HEK293 (cell line): ENCODE measurements around the gene ALDH2.

Experiments
- CTCF ChIA-PET: fragments of 350-600 bp; formaldehyde crosslinking; extraction: SDS; loops from one replicate; lab custom pipeline; 2021; ENCODE audit warnings: antibody characterized with exemption; lab: Yijun Ruan, JAX
- POLR2A ChIA-PET: fragments of 300-600 bp; formaldehyde crosslinking; extraction: SDS; loops from one replicate; lab custom pipeline; 2020; ENCODE audit warnings: antibody characterized with exemption, inconsistent platforms; lab: Yijun Ruan, JAX
- H3K27ac ChIP-seq: fragments of 200-500 bp; sonication (Bioruptor generic); 2 replicates; pipeline ENCODE4 v1.5.1; 2014; ENCODE audit warnings: low read depth, low read length, control low read depth, inconsistent platforms; ENCODE audit errors: extremely low read depth
- H3K36me3 ChIP-seq, 2 experiments: fragments of 200-500 bp in 1 of 2; sonication (Bioruptor generic) in 1 of 2; 1 replicate in 1 of 2; 2 replicates in 1 of 2; pipeline ENCODE4 v1.5.1; 2014 to 2017; ENCODE audit warnings: inconsistent platforms in 2 of 2, low read length in 2 of 2; ENCODE audit not compliant: control insufficient read depth in 2 of 2, insufficient read depth in 1 of 2
- H3K4me1 ChIP-seq: fragments of 200-500 bp; sonication (Bioruptor generic); 2 replicates; pipeline ENCODE4 v1.5.1; 2014; ENCODE audit warnings: mild to moderate bottlenecking, low read length, inconsistent platforms; ENCODE audit not compliant: control insufficient read depth, insufficient read depth
- H3K4me3 ChIP-seq: 2 replicates; pipeline ENCODE4 v1.5.1; 2011; ENCODE audit warnings: low read depth, mild to moderate bottlenecking, control low read depth, low read length, moderate library complexity
- H3K9me3 ChIP-seq: fragments of 200-500 bp; sonication (Bioruptor generic); 2 replicates; pipeline ENCODE4 v1.5.1; 2014; ENCODE audit warnings: low read depth, low read length, inconsistent platforms; ENCODE audit not compliant: control insufficient read depth, insufficient read depth
- FEZF1 ChIP-seq: fragments of 450-650 bp; formaldehyde crosslinking; IDR thresholded peaks from 2 replicates; pipeline ENCODE4 v1.5.1; 2016; ENCODE audit warnings: missing biosample characterization, missing genetic modification characterization
- INSM2 ChIP-seq: fragments of 450-650 bp; formaldehyde crosslinking; IDR thresholded peaks from 2 replicates; pipeline ENCODE4 v1.5.1; 2016; ENCODE audit warnings: missing biosample characterization, missing genetic modification characterization
- PATZ1 ChIP-seq: fragments of 450-650 bp; formaldehyde crosslinking; IDR thresholded peaks from 2 replicates; pipeline ENCODE4 v1.5.1; 2016; ENCODE audit warnings: missing biosample characterization, missing genetic modification characterization
- SP3 ChIP-seq: fragments of 450-650 bp; formaldehyde crosslinking; IDR thresholded peaks from 2 replicates; pipeline ENCODE4 v1.5.1; 2016; ENCODE audit warnings: missing biosample characterization, missing genetic modification characterization
- TSHZ1 ChIP-seq: fragments of 450-650 bp; formaldehyde crosslinking; IDR thresholded peaks from 2 replicates; pipeline ENCODE4 v1.5.1; 2016; ENCODE audit warnings: missing biosample characterization, missing genetic modification characterization, borderline replicate concordance
- ZFP37 ChIP-seq: fragments of 450-650 bp; formaldehyde crosslinking; IDR thresholded peaks from 2 replicates; pipeline ENCODE4 v1.5.1; 2016; ENCODE audit warnings: missing biosample characterization, missing genetic modification characterization
- ZNF155 ChIP-seq: fragments of 450-650 bp; formaldehyde crosslinking; IDR thresholded peaks from 2 replicates; pipeline ENCODE4 v1.5.1; 2016; ENCODE audit warnings: missing biosample characterization, missing genetic modification characterization
- ZNF214 ChIP-seq: fragments of 450-650 bp; formaldehyde crosslinking; IDR thresholded peaks from 2 replicates; pipeline ENCODE4 v1.5.1; 2017; ENCODE audit warnings: missing biosample characterization, mild to moderate bottlenecking, missing genetic modification characterization, borderline replicate concordance
- ZNF350 ChIP-seq: fragments of 450-650 bp; formaldehyde crosslinking; IDR thresholded peaks from 2 replicates; pipeline ENCODE4 v1.5.0; 2017; ENCODE audit warnings: missing biosample characterization, mild to moderate bottlenecking, missing genetic modification characterization
- ZNF354C ChIP-seq: fragments of 450-650 bp; formaldehyde crosslinking; IDR thresholded peaks from 2 replicates; pipeline ENCODE4 v1.5.1; 2016; ENCODE audit warnings: missing biosample characterization, missing genetic modification characterization, low read depth, borderline replicate concordance
- ZNF423 ChIP-seq: fragments of 450-650 bp; formaldehyde crosslinking; IDR thresholded peaks from 2 replicates; pipeline ENCODE4 v1.5.1; 2016; ENCODE audit warnings: missing biosample characterization, missing genetic modification characterization
- ZNF473 ChIP-seq: fragments of 450-650 bp; formaldehyde crosslinking; IDR thresholded peaks from 2 replicates; pipeline ENCODE4 v1.5.1; 2017; ENCODE audit warnings: missing biosample characterization, missing genetic modification characterization
- ZNF501 ChIP-seq: fragments of 450-650 bp; formaldehyde crosslinking; IDR thresholded peaks from 2 replicates; pipeline ENCODE4 v1.5.1; 2016; ENCODE audit warnings: missing biosample characterization, missing genetic modification characterization
- ZNF518A ChIP-seq: fragments of 450-650 bp; formaldehyde crosslinking; conservative IDR thresholded peaks from 2 replicates; pipeline ENCODE4 v1.5.1; 2016; ENCODE audit warnings: low read depth, missing biosample characterization, missing genetic modification characterization
- ZNF645 ChIP-seq: fragments of 450-650 bp; formaldehyde crosslinking; IDR thresholded peaks from 2 replicates; pipeline ENCODE4; 2016; ENCODE audit warnings: missing biosample characterization, missing genetic modification characterization
- ZNF660 ChIP-seq: fragments of 450-650 bp; IDR thresholded peaks from 2 replicates; pipeline ENCODE4 v1.5.1; 2018; ENCODE audit warnings: missing biosample characterization, mild to moderate bottlenecking, missing genetic modification characterization
- ZNF830 ChIP-seq: fragments of 450-650 bp; IDR thresholded peaks from 2 replicates; pipeline ENCODE4 v1.5.0; 2018; ENCODE audit warnings: missing biosample characterization, missing genetic modification characterization, low read depth, mild to moderate bottlenecking, moderate library complexity
- ZSCAN4 ChIP-seq: fragments of 450-650 bp; formaldehyde crosslinking; IDR thresholded peaks from 2 replicates; pipeline ENCODE4 v1.5.1; 2017; ENCODE audit warnings: missing biosample characterization, missing genetic modification characterization

The ALDH2 gene

GRCh38 chr12:111783046-111783445 is 16.3 kb downstream of the ALDH2 start (continued):
- TF ChIP-seq ZNF518A, result no peak
- TF ChIP-seq, all 188 proteins: peak for 0

- ChIA-PET POLR2A (no interaction called here), CTCF (interaction anchor here (0.6 to 1.8 kb wide), 4 partner anchors 10 to 53 kb away, joined by 3 to 12 read pairs (median 4); no protein-coding TSS in a partner anchor)
- TF ChIP-seq PATZ1 (tag by site-specific recombination) (no peak), ZNF473 (no peak), ZNF155 (no peak), ZNF830 (tag by site-specific recombination) (no peak), SP3 (no peak)
- no peak overlapping the region for H3K27ac ChIP-seq
- H3K4me1 ChIP-seq, result no peaks in the 10 kb centered on the region
- peaks cover 11 to 64% of the 10 kb centered on the region in 2 experiments; a peak in 2 of 3 replicates for H3K36me3 ChIP-seq
- H3K9me3 ChIP-seq, result no peaks in the 10 kb centered on the region; the same call in 1 of the 2 replicates
- H3K4me3 ChIP-seq, result no peak overlapping the region
These were observed 18.2 kb downstream of the ALDH2 start for GRCh38 chr12:111784953-111785352.

- POLR2A ChIA-PET, result no interaction called here
- no peaks in the 10 kb centered on the region for H3K9me3 ChIP-seq
- no peaks in the 10 kb centered on the region for H3K4me1 ChIP-seq
- peaks cover 11 to 68% of the 10 kb centered on the region in 2 experiments; a peak in 2 of 3 replicates for H3K36me3 ChIP-seq
- no peak overlapping the region for H3K27ac ChIP-seq
- CTCF ChIA-PET, result interaction anchor here (0.6 to 1.8 kb wide), 5 partner anchors 27 to 1048 kb away, joined by 3 to 12 read pairs (median 3); no protein-coding TSS in a partner anchor
- H3K4me3 ChIP-seq, result no peak overlapping the region
- TF ChIP-seq ZNF501 (no peak), ZNF423 (tag by site-specific recombination) (no peak), ZNF350 (tag by site-specific recombination) (no peak), ZNF214 (tag by site-specific recombination) (no peak), ZNF660 (tag by site-specific recombination) (no peak), FEZF1 (tag by site-specific recombination) (no peak), TSHZ1 (tag by site-specific recombination) (no peak), ZNF645 (no peak), ZFP37 (no peak), ZNF354C (tag by site-specific recombination) (no peak), ZSCAN4 (tag by site-specific recombination) (no peak), INSM2 (tag by site-specific recombination) (no peak)
These were observed 18.9 kb downstream of the ALDH2 start for GRCh38 chr12:111785651-111786050.
